ENCODE measurements around the gene ZNF382. TPM values are rescaled to one million over a fixed set of nuclear protein-coding genes. Genes with fewer than 3 reads are reported as not detected.

The ZNF382 gene
- total RNA-seq, 1 donor from 2014 or later: 13.2 TPM

GRCh38 chr19:36635342-36635741 is 30.2 kb downstream of the ZNF382 start:
- Mint-ChIP-seq H3K9me3 (peaks cover 21% of the 10 kb centered on the region), H3K27ac (no peak overlapping the region), H3K4me1 (no peaks in the 10 kb centered on the region), H3K4me3 (no peak overlapping the region), H3K36me3 (ENCODE audit: low read depth) (peaks cover 28% of the 10 kb centered on the region), H3K27me3 (no peaks in the 10 kb centered on the region)
- no peak for DNase-seq
- intact Hi-C loops (cut with micrococcal nuclease): no loop called here

GRCh38 chr19:36638862-36639510 is 33.9 kb downstream of the ZNF382 start:
- no peak for DNase-seq
- peaks cover 20% of the 10 kb centered on the region for H3K9me3 Mint-ChIP-seq

GRCh38 chr19:36646746-36647145 is 41.6 kb downstream of the ZNF382 start:
- intact Hi-C loops (cut with micrococcal nuclease): no loop called here
- H3K27ac Mint-ChIP-seq: no peak overlapping the region
- H3K9me3 Mint-ChIP-seq: peaks cover 16% of the 10 kb centered on the region
- no peak for DNase-seq
- H3K4me1 Mint-ChIP-seq: no peaks in the 10 kb centered on the region
- no peak overlapping the region for H3K4me3 Mint-ChIP-seq
- H3K36me3 Mint-ChIP-seq (ENCODE audit: low read depth): peaks cover 46% of the 10 kb centered on the region
- no peaks in the 10 kb centered on the region for H3K27me3 Mint-ChIP-seq

More at GRCh38 chr19:36638862-36639510, 33.9 kb downstream of the ZNF382 start:
- H3K27me3 Mint-ChIP-seq: no peaks in the 10 kb centered on the region
- intact Hi-C loops (cut with micrococcal nuclease): no loop called here
- peaks cover 34% of the 10 kb centered on the region for H3K36me3 Mint-ChIP-seq (ENCODE audit: low read depth)
- H3K27ac Mint-ChIP-seq: no peak overlapping the region
- H3K4me1 Mint-ChIP-seq: no peaks in the 10 kb centered on the region
- H3K4me3 Mint-ChIP-seq: no peak overlapping the region

- peaks cover 29% of the 10 kb centered on the region for H3K9me3 Mint-ChIP-seq
- no peak overlapping the region for H3K27ac Mint-ChIP-seq
- intact Hi-C loops (cut with micrococcal nuclease): no loop called here
- no peaks in the 10 kb centered on the region for H3K4me1 Mint-ChIP-seq
- peaks cover 67% of the 10 kb centered on the region for H3K36me3 Mint-ChIP-seq (ENCODE audit: low read depth)
- no peak overlapping the region for H3K4me3 Mint-ChIP-seq
- DNase-seq: no peak
- H3K27me3 Mint-ChIP-seq: no peaks in the 10 kb centered on the region
Measured at GRCh38 chr19:36652958-36653357, 47.8 kb downstream of the ZNF382 start.

GRCh38 chr19:36665832-36666231 is 60.7 kb downstream of the ZNF382 start:
- Mint-ChIP-seq H3K9me3 (peaks cover 34% of the 10 kb centered on the region), H3K27ac (peak overlapping the region; percentile 76)
- DNase-seq: no peak

GRCh38 chr19:36668646-36669045 is 63.5 kb downstream of the ZNF382 start:
- Mint-ChIP-seq H3K27ac (no peak overlapping the region), H3K4me1 (peaks cover 23% of the 10 kb centered on the region), H3K9me3 (peaks cover 44% of the 10 kb centered on the region), H3K27me3 (no peaks in the 10 kb centered on the region), H3K4me3 (peak overlapping the region; percentile 11), H3K36me3 (ENCODE audit: low read depth) (peaks cover 55% of the 10 kb centered on the region)
- intact Hi-C loops (cut with micrococcal nuclease): loop anchor here (5.0 kb wide), 1 partner anchor 799 kb away; the partner anchor contains the start of genes ZNF569 and ZNF570
- no peak for DNase-seq

More at GRCh38 chr19:36665832-36666231, 60.7 kb downstream of the ZNF382 start:
- Mint-ChIP-seq H3K4me1 (peaks cover 23% of the 10 kb centered on the region), H3K27me3 (no peaks in the 10 kb centered on the region), H3K36me3 (ENCODE audit: low read depth) (peaks cover 58% of the 10 kb centered on the region), H3K4me3 (peak overlapping the region; percentile 98)
- intact Hi-C loops (cut with micrococcal nuclease): loop anchor here (1.0 to 5.0 kb wide), 10 partner anchors 18 to 801 kb away; partner anchors contain the start of genes ZNF345, ZNF382, ZNF529 and ZNF565

- intact Hi-C loops (cut with micrococcal nuclease): no loop called here
- no peak for DNase-seq
- Mint-ChIP-seq H3K9me3 (peaks cover 32% of the 10 kb centered on the region), H3K27me3 (no peaks in the 10 kb centered on the region), H3K36me3 (ENCODE audit: low read depth) (peaks cover 39% of the 10 kb centered on the region), H3K4me1 (peaks cover 9% of the 10 kb centered on the region), H3K27ac (no peak overlapping the region), H3K4me3 (no peak overlapping the region)
Measured at GRCh38 chr19:36672368-36672767, 67.3 kb downstream of the ZNF382 start.

- intact Hi-C loops (cut with micrococcal nuclease): no loop called here
Measured at GRCh38 chr19:36674201-36674600, 69.1 kb downstream of the ZNF382 start.

GRCh38 chr19:36679455-36679854 is 74.3 kb downstream of the ZNF382 start:
- Mint-ChIP-seq H3K4me1 (no peaks in the 10 kb centered on the region), H3K9me3 (peaks cover 27% of the 10 kb centered on the region), H3K27ac (no peak overlapping the region), H3K27me3 (no peaks in the 10 kb centered on the region), H3K36me3 (ENCODE audit: low read depth) (peaks cover 52% of the 10 kb centered on the region), H3K4me3 (no peak overlapping the region)
- DNase-seq: no peak
- intact Hi-C loops (cut with micrococcal nuclease): no loop called here

More at GRCh38 chr19:36674201-36674600, 69.1 kb downstream of the ZNF382 start:
- peaks cover 32% of the 10 kb centered on the region for H3K9me3 Mint-ChIP-seq
- no peak overlapping the region for H3K27ac Mint-ChIP-seq
- peaks cover 45% of the 10 kb centered on the region for H3K36me3 Mint-ChIP-seq (ENCODE audit: low read depth)
- DNase-seq: no peak
- H3K27me3 Mint-ChIP-seq: no peaks in the 10 kb centered on the region
- H3K4me3 Mint-ChIP-seq: no peak overlapping the region
- H3K4me1 Mint-ChIP-seq: peaks cover 1% of the 10 kb centered on the region

Other genes starting within 250 kb of the ZNF382 start
- gene ZFP14, start 226.1 kb upstream of the ZNF382 start, total RNA-seq: 2.2 and 3.2 TPM in 2 replicates
- gene ZFP82, start 186.7 kb upstream of the ZNF382 start, total RNA-seq: 4.4 and 4.8 TPM in 2 replicates
- 7.2 and 8.5 TPM in 2 replicates for gene ZNF566, start 115.8 kb upstream of the ZNF382 start, total RNA-seq
- 6.7 and 8.0 TPM in 2 replicates for gene ZNF260, start 77.0 kb upstream of the ZNF382 start, total RNA-seq
- gene ZNF529, start 32.0 kb upstream of the ZNF382 start, total RNA-seq: 16.8 and 17.6 TPM in 2 replicates
- gene ZNF461, start 61.5 kb downstream of the ZNF382 start, total RNA-seq: 5.4 and 6.1 TPM in 2 replicates
- 8.2 and 8.3 TPM in 2 replicates for gene ZNF567, start 82.3 kb downstream of the ZNF382 start, total RNA-seq
- gene ZNF850, start 167.5 kb downstream of the ZNF382 start, total RNA-seq: 3.2 and 3.8 TPM in 2 replicates
- gene ZNF790, start 233.1 kb downstream of the ZNF382 start, total RNA-seq: 5.1 and 6.7 TPM in 2 replicates
- gene ZNF345, start 245.6 kb downstream of the ZNF382 start, total RNA-seq: 2.8 and 4.2 TPM in 2 replicates